Ammon's horn (tissue), 1 donor: Measurements from ENCODE around the gene HDAC10.

Experiments
- DNase-seq: peaks from one replicate; pipeline ENCODE4 v3.0.0-alpha.2; 2016; ENCODE audit warnings: low spot score

HDAC10 gene

DNA sequence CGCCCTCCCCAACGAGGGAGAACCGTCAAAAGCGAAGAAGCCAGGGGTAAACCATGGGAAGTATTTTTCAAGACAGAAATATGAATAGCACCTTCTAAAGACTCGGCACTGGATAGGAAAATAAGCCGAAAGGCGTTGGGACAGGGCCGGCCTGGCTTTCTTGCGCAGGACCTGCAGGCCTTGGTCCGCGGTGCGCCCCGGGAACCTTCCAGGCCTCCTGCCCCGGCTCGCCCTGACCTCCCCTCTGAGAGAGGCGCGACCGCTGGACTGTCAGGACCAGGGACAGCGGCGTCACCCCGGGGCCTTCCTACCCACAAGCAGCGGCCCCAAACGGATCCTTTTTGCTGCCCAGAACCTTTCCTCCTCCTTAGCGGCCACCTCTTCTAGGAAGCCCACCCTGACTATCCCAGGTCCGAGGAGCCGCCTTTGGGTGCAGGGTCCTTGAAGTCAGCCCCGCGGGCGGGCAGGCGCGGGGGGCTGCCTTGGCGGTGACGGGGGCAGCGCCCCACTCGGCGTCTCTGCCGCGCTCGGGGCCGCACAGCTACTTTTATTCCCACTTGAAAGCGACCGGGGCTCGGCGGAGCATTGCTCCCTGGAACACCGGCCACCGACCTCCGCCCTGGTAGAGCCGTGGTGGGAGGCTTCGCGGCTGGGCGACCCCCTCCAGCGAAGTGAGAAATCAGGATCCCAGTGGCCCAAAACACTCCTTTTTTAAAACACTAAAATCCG, 19.8 kb upstream of the HDAC10 start:
- peak; percentile 41 for DNase-seq

DNA sequence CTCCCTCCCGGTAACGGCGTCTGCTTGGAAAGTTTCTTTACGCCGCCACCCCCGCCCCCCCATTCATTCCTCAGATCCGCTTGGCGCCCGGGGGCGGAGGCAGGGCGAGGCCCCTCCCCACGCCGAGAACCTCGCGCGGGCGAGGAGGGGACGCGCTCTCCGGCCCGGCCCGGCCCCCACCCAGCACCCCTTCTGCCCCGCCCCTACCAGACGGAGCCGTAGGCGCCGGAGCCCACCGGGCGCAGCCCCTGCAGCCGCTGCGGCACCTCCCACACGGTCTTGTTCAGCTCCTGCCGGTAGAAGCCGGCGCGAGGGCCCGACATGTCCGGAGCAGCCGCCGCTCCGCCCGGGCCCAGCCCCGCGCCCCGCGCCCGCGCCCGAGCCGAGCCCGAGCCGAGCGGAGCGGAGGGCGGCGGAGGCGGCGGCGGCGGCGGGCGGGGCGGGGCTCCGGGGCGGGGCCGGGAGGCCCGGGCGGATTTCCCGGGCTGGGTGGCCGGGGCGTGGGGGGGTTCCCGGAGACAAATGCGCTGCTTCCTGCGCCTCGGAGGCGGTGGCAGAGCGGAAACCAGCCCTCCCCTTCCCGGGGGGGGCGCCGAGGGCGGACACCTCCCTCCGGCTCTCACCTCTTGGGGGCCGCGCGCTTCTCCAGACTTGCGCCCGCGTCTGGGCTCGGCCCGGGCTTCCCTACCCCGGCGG, 19.1 kb upstream of the HDAC10 start, which contains the start of gene MAPK11:
MAPK11 (minus strand) TSS at position 411 of the 696 bp plus-strand sequence; CDS start at position 323, 88 bp downstream.
- DNase-seq, result no peak

DNA sequence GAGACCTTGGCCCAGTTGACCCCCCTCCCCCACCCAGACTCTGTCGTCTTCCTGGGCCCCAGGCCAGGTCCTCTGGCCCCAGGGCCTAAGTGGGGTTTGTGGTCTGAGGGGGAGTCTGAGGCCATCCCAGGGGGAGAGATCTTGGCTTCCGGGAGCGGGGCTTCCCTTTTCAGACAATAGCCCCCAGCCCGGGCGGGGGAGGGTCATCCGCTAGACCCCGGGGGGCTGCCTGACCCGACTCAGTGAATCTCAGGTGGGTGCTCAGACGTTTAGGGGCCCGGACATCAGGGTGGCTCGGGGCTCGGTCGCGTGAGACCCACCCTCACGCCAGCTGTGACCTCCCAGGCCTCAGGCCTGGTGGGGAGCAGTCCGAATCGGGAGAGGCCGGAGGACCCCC, 18.5 kb upstream of the HDAC10 start:
- DNase-seq, result no peak

DNA sequence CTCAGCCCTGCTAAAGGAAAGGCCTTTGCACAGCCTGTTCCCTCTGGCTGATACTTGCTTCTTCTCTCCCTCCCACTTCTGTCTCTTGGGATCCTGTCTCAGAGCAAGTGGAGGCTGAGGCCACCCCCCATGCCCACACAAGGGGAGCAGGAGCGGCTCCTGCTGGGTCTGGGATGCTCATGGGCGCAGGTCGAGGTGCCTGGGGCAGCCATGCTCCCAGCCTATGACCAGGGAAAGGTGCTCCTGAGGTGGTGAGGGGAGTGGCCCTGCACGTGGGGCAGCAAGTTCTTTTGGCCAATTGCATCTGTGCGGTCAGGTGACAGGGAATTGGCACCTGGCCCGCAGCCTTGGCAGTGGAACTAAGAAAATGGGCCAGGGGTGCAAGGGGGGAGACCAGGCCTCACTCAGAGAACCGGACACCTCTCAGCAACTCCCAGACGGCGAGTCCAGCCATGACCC, 17.6 kb upstream of the HDAC10 start:
- DNase-seq, result no peak

DNA sequence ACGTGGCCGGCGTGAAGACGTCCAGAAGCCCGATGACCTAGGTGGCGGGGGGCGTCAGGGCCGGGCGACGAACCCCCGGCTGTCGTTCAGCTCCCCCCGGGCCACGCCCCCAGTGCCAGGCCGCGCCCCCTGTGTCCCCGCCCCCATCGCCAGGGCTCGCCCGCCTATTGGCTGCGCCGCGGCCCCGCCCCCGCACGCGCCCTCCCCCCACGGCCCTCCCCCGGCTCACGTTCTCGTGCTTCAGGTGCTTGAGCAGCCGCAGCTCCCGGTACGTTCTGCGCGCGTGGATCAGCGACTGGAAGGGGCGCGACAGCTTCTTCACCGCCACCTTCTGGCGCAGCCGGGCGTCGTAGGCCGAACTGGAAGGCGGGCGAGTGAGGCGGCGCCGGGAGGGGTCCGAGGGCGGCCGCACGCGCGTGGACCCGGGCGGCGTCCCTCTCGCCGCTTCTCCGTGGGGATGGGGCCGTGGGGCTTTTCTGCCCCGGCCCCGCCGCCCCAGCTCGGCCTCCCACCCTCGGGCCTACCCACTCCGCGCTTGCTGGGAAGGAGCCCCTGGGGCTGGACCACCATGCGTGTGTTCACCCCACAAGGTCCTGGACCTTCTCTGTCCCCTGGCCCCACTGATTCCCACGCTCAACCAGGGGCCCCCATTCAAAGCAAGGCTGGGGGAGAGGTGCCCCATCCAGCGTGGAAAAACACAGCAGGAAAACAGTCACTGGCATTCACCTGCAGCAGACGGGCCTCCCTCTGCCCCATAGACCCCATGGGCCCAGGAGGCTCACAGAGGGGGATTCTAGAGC, 16.7 kb upstream of the HDAC10 start:
- DNase-seq, result peak; percentile 51

DNA sequence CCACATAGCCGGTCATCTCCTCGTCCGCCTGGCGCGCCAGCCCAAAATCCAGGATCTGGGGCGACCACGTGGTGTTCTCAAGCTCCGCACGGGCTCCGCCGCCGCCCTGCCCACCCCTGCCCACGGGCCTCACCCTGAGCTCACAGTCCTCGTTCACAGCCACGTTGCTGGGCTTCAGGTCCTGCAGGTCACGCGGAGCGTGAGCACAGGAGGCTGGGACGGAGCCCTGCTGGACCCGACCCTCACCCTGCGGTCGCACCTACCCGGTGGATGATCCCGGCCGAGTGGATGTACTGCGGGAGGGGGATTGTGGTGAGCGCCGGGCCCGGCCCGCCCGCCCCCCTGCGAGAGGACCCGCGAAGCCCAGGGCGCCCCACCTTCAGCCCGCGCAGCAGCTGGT, 15.9 kb upstream of the HDAC10 start:
- no peak for DNase-seq

DNA sequence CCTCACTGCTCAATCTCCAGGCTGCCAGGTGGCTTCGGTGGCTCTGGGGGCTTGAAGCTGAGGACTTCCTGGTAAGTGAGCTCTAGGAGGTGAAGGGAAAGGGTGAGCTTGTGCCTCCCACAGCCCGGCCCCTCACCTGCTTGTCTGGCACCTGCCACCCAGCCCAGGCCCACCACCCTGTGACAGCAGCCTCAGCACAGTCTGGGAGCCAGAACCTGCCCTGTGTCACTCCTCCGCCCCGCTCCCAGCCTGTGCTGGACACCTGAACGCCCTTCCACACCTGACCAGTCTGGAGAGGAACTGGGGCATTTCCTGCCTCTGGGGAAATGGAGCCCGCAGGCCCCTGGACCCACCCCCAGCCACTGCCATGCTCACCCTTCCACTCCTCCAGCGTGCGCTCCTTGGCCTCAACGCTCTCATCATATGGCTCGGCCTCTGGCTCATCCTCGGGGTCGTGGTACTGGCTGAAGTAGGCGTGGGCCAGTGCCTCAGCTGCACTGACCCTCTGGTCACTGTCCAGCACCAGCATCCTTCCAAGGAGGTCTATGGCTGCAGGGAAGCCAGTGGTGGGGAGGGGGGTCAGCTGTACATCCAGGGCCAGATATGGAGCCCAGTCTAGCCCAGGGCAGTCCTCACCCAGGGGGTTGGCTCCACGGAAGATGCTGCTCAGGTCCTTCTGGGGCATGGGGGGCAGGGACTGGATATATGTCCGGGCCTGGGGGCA, 14.0 kb upstream of the HDAC10 start:
- DNase-seq, result no peak

DNA sequence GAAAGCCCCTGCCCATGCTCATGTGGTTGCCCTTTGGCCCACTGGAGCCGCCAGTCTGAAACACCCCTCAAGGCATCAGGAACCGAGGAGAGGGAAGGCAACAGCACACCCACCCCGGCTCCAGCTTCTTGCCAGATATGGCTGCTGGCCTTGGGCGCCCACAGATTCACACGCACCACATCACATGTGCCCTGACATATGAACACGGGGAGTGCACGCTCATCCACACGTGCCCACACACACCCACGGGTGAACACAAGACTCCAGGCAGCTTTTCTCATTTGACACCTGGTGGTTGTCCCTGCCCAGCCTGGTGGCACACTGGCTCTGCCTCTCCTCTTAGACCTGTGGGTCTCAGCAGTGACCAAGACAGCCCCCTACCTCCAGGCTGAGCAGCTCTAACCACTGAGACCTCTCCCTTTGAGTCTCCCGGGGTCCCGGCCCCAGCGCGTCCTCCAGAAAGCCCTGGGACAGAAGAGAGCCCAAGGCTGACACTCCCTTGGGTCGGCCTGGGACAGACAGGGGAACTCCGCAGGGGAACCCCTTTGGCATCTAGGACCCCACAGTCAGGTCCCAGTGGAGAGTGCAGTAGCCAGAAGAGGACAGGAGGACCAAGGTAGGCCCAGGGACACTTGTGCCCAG, 13.2 kb upstream of the HDAC10 start:
- DNase-seq, result peak; percentile 54

DNA sequence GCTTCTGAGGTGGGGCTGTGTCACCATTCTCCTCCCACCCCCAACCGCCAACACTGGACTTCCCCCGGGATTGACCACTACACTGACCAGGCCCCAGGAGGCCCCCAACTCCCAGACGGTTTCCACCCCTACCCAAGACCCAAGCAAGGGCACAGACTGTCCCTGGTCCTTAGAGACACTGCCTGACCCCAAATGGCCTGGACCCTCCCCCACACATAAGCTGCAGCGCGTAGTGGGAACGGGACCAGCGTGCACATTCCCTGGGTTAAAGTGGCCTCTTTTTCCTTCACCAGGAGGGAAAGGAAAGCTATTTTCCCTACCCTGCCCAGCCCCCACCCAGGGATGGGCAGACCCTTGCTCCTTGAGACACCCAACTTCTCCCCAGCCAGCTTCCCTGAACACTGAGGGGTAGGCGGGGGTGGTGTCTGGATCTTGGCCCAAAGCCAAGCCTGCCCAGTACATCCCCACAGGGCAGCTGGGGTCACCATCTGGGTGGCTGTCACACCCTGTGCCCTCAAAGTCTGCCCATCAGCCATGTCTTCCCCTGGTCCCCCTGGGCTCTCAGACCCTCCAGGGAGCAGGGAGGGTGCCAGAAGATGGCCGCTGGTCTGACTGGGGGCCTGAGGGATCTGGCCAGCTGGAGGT, 12.0 kb upstream of the HDAC10 start:
- no peak for DNase-seq

DNA sequence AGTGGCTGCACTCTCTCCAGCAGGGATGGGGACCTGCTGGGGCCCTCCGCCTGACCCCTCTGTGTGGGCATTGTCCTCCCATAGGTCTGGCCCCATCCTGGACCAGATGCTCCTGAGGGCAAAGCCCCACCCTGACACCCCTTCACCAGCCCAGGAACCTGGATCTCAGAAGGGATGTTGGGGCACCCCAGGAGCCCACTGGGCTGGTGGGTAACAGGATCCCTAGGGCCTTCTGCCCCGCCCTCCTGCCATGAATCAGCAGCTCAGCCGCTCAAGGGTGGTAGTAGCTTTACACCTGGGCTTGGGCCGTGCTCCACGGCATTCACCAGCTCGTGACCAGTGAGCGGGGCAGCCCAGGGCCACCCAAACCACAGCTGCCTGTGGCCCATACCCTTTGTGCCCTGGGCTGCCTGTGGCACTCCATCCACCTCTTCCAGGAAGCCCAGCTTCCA, 11.4 kb upstream of the HDAC10 start:
- no peak for DNase-seq

DNA sequence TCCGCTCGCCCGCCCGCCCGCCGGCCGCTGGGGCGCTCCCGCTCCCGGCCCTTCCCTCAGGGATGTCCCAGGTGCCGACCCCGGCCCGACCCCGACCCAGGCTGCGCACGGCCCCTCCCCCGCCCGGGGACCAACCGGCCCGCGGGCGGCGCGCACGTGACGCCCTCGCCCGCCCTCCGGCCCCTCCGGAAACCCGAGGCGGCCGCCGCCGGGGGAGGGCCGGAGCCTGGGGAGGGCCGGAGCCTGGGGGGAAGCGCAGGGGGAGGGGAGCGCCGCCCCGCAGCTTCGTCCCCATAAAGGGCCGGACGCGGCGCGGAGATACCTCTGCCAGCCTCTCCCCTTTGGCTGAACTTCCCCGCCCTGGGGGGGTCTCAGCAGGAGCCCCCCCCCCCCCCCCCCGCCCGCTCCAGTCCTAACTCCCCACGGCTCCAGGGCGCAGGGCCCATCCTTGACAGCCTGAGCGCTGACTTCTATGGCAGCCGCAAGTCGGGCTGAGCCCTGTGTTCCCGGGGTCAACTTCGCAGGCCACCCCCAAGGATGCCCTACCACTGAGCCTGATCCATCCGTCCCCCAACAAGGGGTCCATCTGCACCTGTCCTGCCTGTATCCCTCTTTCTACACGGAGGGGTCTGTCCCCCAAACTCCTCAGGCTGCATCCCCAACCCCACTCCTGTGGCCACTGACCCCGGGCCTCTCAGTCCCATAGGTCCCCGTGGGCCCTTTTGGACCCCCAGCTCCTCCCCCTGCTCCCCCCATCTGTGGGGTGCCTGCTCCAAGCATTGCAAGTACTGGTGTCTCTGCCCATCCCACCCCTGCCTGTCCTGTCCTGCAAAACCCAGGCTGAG, 10.8 kb upstream of the HDAC10 start, which contains the start of gene MAPK12:
MAPK12 (minus strand) TSS at position 69 of the 845 bp plus-strand sequence. CDS start 174 bp downstream, outside the sequence.
- DNase-seq, result no peak

DNA sequence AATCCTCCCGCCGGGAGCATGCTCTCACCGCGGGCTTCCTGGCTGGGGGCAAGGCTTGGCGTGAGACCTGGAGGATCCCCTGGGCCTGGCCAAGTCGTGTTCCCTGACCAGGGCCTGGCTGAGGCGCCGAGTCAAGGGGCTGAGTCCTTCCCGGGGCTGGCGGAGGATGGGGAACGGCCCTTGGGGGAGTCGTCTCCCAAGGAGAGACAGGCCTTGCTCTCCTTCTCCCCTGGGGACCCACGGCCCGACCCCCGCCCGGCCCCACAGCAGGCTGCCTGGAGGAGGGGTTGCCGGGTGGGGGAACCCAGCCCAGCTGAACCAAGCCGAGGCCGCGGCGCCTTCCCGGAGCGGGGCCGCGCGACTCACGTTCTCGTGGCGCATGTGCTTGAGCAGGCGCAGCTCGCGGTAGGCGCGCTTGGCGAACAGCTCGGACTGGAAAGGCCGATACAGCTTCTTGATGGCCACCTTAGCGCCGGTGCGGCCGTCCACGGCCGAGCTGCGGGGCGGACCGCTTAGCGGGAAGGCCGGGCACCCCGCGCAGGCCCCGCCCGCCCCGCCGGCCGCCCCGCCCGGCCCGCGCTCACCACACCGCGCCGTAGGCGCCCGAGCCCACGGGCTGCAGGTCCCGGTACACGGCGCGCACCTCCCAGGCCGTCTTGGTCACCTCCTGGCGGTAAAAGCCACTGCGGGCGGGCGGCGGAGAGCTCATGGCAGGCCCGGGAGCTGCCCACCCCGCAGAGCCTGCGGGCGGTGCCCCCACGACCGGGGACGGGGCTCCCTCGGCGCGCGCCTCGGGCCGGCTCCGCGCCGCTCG, 9.9 kb upstream of the HDAC10 start:
- peak; percentile 69 for DNase-seq

DNA sequence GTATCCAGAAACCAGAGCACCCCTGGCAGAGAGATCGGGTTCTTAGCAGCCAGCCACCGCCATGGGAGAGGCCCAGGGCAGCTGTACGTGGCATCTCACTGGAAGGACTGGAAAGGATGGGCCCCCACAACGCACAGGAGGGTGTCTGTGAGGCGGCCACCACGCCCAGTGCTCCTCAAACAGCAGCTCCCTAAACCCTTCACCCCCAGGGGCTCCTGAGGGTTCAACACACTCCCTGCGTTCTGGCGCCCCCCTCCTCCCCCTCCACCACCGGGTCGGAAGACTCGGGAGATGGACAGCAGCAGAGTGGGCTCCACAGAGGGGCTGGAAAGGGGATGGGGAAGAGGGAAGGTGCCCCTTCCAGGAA, 9.4 kb upstream of the HDAC10 start:
- no peak for DNase-seq

DNA sequence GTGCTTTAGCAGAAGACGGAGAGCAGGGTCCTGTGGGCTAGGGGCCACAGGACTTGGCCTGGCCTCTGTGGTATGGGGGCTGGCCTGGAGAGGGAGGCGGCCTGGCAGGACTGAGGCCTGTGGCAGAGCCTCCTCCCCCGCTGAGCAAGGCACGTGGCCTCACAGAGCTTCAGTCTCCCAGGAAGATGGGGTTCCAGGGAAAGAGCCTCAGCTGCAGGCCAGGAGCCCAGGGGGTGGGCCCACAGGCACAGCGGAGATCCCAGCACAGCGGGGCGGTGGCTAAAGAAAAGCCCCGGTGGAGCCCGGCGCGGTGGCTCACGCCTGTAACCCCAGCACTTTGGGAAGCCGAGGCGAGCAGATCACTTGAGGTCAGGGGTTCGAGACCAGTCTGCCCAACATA, 8.2 kb upstream of the HDAC10 start:
- DNase-seq, result no peak

DNA sequence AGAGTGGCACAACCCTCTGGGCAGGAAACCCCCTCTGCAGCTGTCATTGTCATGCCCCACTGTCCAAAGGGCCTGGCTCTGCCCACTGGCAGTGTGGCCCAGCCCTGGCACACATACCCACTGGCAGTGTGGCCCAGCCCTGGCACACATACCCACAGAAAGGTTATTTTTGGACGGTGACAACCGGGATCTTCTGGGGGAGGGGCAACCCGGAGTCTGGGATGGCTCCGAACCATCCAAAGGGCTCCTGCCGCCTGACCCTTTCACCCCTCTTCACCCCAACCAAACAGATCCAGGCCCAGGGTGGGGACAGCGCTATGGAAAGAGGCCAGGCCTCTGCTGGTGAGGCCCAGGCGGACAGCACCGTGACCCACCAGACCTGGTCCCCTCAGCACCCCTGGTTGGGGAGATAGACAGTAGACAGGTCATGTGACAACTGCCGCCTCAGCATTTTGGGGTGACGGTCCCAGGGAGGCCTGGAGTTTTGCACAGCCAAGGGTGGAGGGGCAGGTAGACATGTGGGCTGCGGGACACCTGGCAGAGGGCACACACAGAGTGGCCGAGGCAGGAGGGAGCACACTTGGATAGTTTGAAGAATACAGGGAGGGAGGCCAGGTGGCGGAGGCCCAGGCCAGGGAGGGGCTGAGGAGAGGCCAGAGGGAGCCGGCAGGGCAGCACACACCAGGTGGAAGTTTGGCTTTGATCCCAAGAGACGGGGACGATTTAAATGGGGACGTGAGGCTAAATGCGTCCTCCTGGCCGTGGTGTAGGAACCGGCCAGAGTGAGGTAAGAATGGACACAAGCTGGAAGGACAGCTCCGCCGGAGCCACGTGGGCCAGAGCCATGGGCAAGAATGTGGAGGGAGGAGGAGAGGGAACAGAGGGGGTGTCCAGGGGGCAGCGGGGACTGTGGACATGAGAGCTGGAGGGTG, 7.6 kb upstream of the HDAC10 start:
- no peak for DNase-seq

DNA sequence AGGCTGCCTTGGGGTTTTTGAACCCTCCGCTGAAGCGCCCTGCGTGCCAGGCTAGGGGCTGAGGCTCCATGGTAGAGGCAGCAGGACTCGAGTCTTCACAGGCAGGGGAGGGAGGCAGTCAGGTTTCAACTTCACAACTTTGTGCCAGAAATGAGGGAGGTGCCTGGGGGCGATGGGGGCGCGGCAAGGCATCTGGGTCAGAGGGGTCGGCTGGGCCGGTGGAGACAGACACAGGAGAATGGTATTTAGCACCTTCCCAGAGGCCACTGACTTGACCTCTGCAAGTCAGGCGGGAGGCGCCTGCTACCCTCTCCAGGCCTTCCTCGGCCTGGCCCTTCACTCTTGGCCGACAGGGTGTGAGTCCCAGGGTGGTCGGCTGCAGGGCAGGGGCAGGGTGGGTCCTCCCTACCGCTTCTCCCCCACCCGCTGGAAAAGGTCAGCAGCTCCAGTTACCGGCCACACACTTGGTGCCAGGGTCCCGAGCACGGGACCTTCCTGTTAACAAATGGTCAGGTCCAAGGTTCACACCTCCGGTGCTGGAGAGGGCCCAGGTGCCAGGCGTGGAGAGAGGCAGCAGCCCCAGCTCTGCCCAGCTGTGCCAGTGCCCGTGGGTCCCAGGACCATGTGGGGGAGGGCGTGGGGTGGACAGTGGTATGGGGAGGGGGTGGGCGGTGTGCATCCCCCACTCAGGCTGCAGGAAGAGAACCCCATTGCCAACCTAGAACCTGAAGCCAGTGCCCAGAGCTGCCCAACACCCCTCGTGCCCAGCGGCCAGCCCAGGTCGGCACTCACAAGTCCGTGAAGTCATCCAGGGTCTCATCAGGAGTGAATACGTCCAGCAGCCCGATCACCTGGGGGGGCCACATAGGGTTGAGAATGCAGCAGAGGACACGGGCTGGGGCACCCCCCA, 6.6 kb upstream of the HDAC10 start:
- no peak for DNase-seq

DNA sequence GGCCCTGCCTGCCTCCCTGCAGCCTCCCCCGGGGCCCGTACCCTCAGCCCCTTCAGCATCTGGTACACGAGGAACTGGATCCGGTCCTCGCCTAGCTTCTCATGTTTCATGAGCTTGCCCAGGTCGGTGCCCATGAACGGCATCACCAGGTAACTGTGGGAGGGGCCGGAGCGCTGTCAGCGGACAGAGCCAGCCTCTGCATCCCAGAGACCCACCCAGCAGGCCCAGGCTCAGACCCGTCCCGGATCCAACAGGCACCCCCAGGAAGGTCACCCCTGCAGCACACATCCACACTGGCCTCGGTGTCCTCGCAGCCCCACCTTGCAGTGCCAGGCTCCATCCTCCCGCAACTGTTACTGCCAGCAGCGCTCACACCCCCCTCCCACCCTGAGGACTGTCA, 6.0 kb upstream of the HDAC10 start:
- no peak for DNase-seq
